Left lobe of liver (tissue), 2 donors: ENCODE results near the gene TMC2. TPM values are rescaled to one million over a fixed set of nuclear protein-coding genes. Genes with fewer than 3 reads are reported as not detected.
"Not testable (repeated sequence)": the region's sequence is repeated elsewhere in the genome, so short reads cannot be mapped to it uniquely, and the experiment has no call there.

Source experiments
- ATAC-seq: fragments of 200-7000 bp; cut with Tn5 transposase; one replicate; pipeline ENCODE4 v1.9.1; 2020; ENCODE audit warnings: mild to moderate bottlenecking, moderate library complexity
- DNase-seq: peaks from one replicate; pipeline ENCODE4 v3.0.0-alpha.2; 2020; ENCODE audit warnings: low spot score
- total RNA-seq: library from RNA; stranded (reverse); gene quantifications from one replicate; pipeline ENCODE4 v1.2.1, GENCODE V29; 2021
- donor health status: DM: no; HTN: no; CAD: no; lungs with moderate emphysema.
- donor health status: DM: no; HTN: yes; CAD: no.

The TMC2 gene
- not detected for total RNA-seq

- ATAC-seq (no peak), DNase-seq (no peak)
These were observed at the start of gene TMC2 for GRCh38 chr20:2536560-2536986. TMC2 (plus strand) TSS chr20:2536573; CDS start chr20:2536622, 49 bp downstream.

DNA sequence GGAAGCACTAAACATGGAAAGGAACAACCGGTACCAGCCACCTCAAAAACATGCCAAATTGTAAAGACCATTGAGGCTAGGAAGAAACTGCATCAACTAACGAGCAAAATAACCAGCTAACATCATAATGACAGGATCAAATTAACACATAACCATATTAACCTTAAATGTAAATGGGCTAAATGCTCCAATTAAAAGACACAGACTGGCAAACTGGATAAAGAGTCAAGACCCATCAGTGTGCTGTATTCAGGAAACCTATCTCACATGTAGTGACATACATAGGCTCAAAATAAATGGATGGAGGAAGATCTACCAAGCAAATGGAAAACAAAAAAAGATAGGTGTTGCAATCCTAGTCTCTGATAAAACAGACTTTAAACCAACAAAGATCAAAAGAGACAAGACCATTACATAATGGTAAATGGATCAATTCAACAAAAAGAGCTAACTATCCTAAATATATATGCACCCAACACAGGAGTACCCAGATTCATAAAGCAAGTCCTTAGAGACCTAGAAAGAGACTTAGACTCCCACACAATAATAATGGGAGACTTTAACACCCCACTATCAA is 33.5 kb upstream of the TMC2 start:
- ATAC-seq, DNase-seq: not testable (repeated sequence)

GRCh38 chr20:2504803-2505202 is 31.6 kb upstream of the TMC2 start:
- not testable (repeated sequence) for ATAC-seq, DNase-seq

DNA sequence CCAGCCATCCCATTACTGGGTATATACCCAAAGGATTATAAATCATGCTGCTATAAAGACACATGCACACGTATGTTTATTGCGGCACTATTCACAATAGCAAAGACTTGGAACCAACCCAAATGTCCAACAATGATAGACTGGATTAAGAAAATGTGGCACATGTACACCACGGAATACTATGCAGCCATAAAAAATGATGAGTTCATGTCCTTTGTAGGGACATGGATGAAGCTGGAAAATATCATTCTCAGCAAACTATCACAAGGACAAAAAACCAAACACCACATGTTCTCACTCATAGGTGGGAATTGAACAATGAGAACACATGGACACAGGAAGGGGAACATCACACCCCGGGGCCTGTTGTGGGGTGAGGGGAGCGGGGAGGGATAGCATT is 29.9 kb upstream of the TMC2 start:
- not testable (repeated sequence) for ATAC-seq

GRCh38 chr20:2507464-2507863 is 28.9 kb upstream of the TMC2 start:
- ATAC-seq, result no peak
- DNase-seq, result no peak

More for the DNA sequence above, 29.9 kb upstream of the TMC2 start:
- DNase-seq, result not testable (repeated sequence)

GRCh38 chr20:2507875-2508630 is 28.3 kb upstream of the TMC2 start:
- peak; percentile 32 for ATAC-seq

GRCh38 chr20:2508631-2509467 is 27.5 kb upstream of the TMC2 start, which contains the start of gene ZNF343:
ZNF343 (minus strand) TSS chr20:2508915; CDS start chr20:2493895, 15,020 bp downstream.
- DNase-seq (peak; percentile 86), ATAC-seq (peak; percentile 98)

More at GRCh38 chr20:2507875-2508630, 28.3 kb upstream of the TMC2 start:
- DNase-seq, result no peak

DNA sequence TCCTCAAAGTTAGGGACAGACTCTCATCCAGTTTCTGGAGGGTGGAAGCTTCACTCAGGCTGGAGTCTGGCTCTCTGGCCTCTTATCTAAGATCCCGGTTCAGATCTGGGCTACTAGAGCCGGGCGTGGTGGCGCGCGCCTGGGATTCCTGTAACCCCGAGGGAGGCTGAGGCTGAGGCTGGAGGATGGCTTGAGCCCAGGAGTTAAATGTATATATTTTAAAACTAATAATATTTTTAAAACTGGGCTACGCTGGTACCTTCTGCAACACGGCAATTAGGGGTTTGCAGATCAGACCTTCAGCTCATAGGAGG is 26.9 kb upstream of the TMC2 start:
- DNase-seq (no peak), ATAC-seq (no peak)

GRCh38 chr20:2509794-2510193 is 26.6 kb upstream of the TMC2 start:
- no peak for DNase-seq
- no peak for ATAC-seq

DNA sequence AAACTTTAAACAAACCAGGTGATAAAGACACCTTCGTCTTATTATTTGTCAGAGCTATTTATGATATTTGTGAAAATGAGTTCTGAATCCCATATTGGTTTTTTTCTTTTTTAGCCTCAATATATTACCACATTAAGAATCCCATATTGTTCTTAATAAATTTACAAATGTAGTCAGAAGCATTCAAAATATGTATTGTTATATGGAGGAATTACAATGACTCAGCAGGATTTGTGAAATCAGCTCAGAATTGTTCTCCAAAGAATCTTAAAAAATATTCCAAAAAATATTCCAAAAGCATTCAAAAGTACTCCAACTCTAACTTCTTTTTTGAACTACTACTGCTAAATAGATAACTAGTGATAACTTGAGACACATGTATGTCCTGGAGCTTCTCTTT is 21.2 kb upstream of the TMC2 start:
- DNase-seq (no peak), ATAC-seq (no peak)

GRCh38 chr20:2516399-2516798 is 20.0 kb upstream of the TMC2 start:
- DNase-seq (no peak), ATAC-seq (no peak)

DNA sequence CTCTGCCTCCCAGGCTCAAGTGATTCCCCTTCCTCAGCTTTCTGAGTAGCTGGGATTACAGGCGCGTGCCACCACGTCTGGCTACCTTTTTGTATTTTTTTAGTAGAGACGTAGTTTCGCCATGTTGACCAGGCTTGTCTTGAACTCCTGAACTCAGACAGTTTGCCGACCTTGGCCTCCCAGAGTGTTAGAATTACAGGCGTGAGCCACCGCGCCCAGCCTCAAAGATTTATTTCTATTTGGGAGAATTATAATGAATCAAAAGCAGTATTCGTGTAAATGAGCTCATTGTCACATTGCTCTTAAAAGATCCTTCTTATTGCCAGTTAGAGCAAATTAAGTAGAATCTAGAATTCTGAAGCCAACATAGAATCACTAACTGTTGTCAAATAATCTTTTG is 18.3 kb upstream of the TMC2 start:
- ATAC-seq, result no peak

GRCh38 chr20:2518558-2518957 is 17.8 kb upstream of the TMC2 start:
- DNase-seq (no peak), ATAC-seq (no peak)

More for the DNA sequence above, 18.3 kb upstream of the TMC2 start:
- DNase-seq, result no peak

GRCh38 chr20:2519115-2519809 is 17.1 kb upstream of the TMC2 start:
- DNase-seq (no peak), ATAC-seq (no peak)

DNA sequence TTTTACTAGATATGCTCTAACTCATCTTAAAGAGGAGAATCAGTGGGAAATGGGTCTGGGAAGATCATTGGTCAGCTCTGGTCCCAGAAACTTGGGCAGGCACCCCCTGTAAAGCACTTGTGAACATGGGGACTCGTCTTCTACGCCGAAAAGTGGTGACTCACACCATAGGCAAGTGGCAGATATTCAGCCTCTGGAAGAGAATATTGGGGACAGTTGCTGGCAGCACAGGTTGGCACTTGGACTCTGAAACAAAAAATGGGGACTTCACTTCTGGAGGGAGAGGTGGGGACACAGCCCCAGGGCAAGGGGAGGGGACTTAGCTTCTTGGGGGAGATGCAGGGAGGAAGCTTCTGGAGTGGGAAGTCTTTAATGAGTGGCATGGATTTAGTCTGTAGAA is 15.8 kb upstream of the TMC2 start:
- no peak for DNase-seq
- ATAC-seq, result no peak

- ATAC-seq, result peak; percentile 28
- no peak for DNase-seq
These were observed 14.7 kb upstream of the TMC2 start for GRCh38 chr20:2521369-2522305.

- not testable (repeated sequence) for ATAC-seq, DNase-seq
These were observed 13.4 kb upstream of the TMC2 start for GRCh38 chr20:2522826-2523429.

DNA sequence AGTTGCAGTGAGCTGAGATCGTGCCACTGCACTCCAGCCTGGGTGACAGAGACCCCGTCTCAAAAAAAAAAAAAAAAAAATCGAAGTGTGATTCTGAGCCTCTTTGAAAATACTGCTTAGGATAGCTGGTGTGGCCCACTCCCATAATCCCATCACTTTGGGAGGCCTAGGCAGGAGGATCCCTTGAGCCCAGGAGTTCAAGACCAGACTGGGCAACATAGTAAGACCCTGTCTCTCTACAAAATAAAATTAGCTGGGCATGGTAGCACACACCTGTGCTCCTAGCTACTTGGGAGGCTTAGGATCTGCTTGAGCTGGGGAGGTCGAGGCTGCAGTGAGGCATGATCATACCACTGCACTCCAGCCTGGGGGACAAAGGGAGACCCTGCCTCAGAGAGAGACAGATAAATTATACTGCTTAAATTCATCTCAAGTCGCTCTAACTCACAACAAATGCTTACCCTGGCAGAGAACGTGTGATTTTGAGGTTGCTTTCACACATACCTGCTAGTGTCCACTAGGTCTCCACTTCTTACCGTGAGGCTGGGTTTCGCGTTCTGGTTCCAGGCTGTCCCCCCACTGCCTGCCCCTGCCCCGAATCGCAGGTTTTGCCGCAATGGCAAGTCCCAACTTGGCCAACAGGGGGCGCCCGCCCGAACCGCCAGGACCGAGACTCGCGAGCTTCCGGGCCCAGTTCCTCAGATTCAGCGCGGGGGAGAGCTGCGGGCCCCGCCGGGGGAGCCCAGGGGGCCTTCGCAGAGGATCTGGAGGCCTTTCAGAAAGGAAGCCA is 12.3 kb upstream of the TMC2 start:
- DNase-seq (peak; percentile 87), ATAC-seq (peak; percentile 94)
